HG03108 (cell line): ENCODE data around the gene MAP3K4.
A peak's percentile ranks its signal among the peaks of the same experiment; 100 is the strongest.

Source experiments
- ATAC-seq: cut with Tn5 transposase; IDR thresholded peaks from one replicate; pipeline ENCODE4 v1.9.1; 2021; ENCODE audit warnings: moderate library complexity; ENCODE audit not compliant: unreplicated experiment

MAP3K4 gene

DNA sequence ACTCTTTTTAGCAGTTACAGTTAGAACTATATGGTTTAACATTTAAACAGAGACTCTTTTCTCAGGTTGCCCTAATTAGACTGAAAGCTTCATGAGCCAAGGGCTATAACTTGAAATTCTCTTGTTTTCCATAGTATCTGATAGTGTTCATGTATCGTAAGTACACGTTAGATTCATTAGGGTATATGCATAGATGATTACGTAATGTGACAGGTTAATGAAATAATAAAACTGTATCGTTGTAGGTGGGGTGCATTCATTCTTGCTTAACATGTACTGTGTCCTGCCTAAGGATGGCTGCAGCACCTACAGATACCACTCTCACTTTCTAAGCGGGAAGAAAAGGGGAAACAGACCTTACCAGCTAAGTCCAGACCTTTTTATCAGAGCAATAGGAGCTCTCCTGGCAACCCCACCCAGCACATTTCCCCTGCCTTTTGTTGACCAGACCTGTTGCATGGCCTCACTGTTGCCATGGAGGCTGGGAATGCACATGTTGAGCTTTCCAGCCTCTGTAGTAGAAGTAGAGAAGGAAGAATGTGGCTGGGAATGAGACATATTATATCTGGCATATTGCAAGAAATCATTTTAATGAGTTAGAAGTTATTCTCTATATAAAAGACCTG, 83.0 kb downstream of the MAP3K4 start:
- no peak for ATAC-seq

DNA sequence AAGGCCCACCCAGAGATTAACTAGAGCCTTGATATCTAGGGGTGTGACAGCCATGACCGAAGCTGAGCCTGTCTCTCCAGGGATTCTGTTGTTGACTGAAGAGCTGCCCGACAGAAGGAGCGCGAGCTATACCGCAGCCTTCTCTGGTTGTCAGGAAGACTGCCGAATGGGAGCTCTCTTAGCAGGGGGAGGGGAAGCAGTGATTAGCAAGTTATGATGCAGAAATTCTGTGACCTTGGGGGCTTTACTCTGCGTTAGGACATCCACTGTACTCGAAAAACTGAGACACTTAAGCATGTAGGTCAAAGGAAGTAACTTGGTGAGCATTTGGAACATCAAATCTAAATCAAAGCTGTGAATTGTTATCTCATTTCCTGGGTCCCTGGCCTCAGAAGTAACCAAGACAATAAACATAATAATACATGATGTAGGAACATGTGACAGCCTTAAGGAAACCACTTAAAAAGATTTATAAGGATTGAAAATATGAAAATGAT, 84.7 kb downstream of the MAP3K4 start:
- no peak for ATAC-seq

DNA sequence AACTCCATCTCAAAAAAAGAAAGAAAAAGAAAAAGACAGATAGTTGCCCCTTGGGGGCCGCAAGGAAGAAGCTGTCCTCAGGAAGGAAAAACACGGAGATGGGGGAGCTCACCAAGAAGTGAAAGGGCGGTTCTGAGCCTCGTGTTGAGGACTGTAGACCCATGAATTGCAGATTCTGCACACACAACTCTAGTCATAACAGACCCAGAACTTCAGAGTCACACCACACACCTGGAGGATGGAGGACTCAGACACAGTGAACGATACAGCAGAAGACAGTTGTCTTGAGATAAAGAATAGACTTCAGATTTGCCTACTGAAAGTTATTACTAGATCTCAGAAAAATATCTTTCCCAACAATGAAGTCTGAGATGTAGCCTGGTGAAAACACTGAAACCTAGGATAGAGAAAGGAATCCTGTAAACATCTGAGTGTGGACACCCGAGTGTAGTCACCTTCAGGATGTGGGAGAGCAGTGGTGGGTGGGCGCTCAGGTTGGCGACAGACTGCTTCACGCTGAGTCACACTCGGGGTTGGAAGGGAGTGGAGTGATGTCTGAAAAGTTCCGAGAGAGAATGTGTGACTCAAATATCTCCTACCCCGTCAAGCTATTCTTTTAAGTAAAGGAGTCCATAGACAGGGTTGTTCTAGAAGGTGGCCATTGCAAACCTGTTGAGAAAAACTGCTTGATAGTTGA, 88.1 kb downstream of the MAP3K4 start:
- ATAC-seq: no peak

DNA sequence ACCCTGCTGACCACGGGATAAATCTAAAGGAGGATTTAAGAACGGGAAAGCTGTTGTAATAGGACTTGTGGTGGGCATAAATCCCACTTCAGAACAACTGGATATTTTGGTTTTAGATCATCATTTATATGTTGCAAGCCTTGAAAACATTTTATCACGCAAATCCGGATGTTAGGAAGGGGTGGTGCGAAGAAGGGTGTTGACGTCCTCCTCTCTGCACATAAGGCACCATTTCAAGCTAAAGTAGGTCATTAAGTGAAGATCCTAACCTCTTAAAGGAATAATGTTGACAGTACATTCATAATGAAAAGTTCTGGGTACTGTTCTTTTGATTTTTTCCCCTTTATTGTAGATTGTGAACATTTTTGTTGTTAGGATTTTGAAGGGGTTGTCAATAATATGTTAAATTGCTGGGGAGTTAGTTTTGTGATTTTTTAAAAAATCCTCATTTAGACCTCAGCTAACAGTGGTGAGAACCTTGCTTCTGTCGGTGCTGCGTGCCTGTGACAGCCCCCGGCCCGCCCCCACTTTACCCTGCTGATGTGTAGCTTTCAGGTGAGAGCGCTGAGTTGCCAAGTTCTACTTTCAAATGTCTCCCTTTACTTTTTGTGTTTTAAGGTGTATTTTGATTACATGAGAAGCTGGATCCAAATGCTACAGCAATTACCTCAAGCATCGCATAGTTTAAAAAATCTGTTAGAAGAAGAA, 88.8 kb downstream of the MAP3K4 start:
- ATAC-seq: no peak

DNA sequence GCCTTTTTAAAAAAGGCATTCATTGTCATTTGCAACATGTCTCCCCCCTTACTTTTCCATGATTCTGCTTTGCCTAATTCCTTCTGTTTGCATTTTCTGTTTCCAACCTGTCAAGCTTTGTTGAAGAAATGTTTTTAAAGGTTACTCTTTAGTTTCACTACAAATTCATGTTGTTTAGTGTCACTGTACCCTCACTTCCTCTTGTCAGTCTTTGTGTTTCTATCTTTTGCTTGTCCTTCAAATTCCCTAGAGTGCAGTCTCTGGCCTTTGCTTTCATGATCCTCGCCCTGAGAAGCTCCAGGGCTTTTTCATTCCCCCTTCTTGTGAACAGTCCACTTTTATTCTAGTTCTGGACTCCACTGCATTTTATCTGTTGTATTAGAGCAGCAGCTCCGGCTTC, 90.6 kb downstream of the MAP3K4 start:
- peak; percentile 62 for ATAC-seq

DNA sequence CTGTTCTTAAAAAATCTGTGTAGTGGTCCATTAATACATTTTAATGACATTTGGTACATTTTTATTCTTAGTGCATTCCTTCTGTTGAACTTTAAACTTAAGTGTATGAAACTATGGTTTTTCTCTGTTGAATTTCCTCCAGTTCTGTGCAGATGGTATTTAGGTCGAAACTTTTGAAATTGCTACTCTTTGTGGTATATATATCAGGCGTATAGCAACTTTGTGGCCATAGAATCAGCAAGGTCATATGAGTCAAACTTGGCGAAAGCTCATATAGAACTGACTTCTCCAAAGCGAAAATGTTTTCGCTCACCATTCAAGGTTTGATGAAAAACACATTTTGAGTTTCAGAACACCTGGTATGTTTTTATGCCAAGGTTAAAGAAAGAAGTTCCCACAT, 93.7 kb downstream of the MAP3K4 start:
- no peak for ATAC-seq

DNA sequence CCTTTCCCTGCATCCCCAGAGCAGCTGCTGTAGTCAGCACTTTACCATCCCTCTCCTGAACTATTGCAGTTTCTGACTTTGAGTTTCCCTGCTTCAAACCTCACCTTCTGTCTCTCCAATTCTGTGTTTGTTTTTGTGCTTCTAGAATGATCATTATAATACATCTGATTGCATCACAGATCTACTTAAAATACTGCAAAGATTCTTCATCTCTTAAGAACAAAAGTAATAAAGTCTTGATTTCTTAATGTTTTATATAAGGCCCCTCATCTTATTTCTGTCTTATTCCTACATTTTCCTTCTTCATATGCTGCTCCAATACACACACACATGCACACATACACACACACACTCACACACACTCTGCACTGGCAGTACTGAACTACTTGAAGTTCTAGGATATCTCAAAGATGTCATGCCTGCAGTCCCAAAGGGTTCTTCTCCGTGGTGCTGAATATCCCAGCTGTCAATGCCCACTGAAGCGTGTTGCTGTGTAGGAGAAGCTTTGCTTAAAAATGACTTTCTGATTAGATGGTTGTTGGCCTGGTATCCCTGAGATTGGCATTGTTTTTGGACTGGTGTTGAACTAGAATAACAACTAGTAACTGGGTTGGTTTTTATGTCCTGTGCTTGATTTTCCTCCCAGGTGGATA, 97.2 kb downstream of the MAP3K4 start:
- ATAC-seq: no peak

DNA sequence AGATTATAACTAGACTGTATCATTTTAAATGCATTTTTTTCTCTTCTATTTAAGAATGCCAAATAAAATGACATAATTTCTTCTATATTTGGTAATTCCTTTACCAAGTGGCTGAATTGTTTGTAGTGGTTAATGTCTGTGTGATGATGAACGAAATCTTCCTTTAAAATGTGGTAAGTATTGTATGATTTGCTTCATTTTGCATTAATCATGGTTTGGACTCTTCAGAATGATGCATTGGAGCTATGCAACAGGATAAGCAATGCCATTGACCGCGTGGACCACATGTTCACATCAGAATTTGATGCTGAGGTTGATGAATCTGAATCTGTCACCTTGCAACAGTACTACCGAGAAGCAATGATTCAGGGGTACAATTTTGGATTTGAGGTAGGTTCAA, 99.6 kb downstream of the MAP3K4 start:
- ATAC-seq: no peak

DNA sequence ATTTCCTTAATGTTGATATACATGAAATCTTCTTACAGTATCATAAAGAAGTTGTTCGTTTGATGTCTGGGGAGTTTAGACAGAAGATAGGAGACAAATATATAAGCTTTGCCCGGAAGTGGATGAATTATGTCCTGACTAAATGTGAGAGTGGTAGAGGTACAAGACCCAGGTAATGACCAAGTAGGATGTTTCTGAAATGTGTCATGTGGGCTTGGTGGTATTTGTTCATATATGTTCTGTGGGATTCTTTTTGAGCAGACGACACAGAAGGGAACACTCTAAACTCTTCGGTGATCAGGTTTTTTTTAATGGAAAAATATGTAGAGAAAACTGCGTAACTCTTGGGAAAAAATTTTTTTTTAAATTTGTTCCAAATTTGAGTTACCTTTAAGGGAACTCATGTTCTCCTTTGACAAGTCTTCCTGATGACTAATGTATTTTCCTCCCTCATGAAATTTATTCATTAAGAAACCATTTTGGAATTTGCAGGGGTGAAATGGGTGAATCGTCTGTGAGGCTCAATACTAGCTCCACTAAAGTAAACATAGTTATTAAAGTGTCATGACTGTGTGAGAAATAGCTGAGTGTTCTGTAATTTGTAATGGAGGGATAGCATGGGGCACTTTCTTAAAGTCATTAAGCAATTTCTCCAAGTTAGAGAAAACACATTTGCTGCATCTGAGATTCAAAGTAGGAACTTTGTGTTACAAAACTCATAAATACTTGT, 100.6 kb downstream of the MAP3K4 start:
- no peak for ATAC-seq

DNA sequence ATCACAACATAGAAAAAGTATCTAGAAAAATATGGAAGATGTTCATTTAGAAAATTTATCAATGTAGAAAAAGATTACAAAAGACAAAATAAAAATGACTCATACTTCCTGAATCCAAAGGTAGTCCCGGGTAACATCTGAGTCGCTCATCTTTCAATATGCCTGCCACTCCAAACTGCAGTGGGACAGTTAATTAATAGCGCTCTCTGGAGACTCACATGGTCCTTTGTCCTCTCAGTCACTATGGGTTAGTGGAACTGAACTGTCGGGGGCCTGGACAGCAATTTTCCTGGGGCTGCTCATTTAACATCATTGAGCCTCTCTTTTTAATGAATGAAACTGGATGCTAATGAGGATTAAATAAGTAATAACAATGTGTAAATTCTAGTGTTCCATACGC, 103.4 kb downstream of the MAP3K4 start:
- no peak for ATAC-seq

DNA sequence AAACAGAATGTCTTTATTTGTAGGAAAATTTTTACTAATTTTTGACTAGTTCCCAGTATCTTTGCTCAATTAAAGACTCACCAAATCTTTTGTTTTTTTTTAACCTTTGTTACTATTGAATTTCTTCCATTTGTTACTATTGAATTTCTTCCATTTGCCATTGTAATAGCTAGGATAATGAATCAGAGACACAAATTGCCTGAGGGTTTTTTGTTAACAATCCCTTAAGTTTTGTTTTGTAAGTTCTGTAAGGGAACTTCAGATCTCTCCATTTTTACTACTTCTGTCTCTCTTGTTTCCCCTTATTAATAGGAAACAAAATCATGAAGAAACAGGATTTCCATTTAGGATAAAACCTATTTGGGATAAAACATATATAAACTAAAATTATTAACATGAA, 104.3 kb downstream of the MAP3K4 start:
- no peak for ATAC-seq

DNA sequence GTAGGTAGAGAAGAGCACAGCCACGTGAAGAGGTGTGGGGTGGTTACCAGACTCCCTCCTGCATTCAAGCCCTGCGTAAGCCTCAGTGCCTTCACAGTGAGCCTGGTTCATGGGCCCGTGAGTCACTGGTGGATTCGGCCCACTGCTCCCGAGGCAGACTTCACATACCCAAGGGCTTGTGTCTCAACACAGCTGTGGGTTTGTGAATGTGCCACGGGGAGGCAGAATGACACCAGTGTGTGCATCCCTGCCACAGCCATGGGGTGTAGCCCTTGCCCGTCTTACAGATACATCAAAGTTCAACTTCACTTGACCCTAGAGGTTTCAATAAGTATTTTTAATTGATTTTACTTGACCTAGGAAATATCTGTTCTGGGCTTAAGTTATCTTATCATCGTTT, 108.5 kb downstream of the MAP3K4 start:
- no peak for ATAC-seq

DNA sequence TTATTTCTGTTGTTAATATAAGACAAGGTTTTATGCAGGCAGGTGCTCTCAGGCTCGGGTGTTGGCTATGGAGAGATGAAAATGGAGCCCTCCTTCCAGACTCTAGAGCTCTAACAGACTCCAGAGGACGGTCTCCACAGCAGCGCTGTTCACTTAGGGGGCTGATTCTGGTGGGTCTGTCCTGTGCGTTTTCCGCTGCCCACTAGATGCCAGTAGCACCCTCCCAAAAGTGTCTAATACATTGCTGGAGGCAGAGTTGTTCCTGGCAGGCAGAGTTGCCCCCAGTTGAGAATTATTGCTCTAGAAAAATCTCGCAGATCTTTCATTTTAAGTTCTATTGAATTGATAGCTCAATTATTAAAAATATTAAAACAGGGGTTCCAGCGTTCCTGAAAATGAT, 109.9 kb downstream of the MAP3K4 start:
- no peak for ATAC-seq

DNA sequence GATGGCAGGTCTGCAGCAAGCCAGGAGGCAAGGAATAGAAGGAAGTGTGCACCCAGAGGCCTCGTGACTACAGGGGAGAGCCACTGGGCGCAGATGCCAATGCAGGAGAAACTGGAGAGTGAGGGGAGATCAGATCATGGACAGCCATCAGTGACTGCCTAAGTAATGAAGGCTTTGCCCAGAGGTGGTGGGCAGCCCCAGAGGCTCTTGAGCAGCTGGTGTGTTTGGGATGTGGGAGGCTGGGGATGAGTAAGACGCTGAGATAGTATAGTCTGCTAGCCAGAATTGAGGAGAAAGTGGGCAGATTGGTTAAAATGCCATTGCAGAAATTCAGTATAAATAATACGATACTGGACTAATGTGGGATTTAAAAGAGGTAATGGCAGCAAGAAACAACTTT, 111.9 kb downstream of the MAP3K4 start:
- no peak for ATAC-seq

DNA sequence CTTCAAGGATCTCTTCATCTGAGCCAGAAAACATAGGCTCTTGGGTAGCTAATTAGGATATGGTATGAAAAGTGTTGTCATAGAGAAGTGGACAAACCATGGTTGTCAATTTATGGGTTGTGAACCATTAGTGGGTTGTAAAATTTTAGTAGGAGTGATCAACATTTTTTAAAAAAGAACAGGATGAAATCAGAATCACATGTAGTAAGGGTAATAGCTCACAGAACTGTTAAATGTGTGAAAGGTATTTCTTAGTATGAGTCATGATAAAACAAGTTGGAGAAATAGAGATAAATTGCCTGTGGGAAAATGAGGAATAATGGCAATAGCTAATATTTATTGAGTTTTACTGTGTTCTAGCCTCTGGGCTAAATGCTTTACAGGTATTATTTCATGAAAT, 113.4 kb downstream of the MAP3K4 start:
- no peak for ATAC-seq

DNA sequence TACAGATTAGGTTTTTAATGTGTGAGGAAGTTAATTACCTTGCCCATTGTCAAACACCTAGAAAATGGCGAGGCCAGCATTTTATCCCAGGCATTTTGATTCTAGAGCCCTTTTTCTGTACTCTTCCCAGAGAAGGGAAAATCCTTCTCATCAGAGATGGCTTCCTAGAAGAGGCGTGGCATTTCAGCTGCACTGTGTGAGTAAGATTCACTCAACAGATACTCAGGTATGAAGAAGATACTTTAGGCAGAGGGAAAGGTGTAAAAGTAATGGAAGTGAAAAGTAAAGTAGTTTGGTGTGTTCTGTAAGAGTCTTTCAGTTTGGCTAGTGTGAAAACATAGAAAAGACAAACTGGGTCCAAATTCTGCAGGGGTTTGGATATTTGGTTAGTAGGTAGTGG, 113.8 kb downstream of the MAP3K4 start:
- no peak for ATAC-seq

DNA sequence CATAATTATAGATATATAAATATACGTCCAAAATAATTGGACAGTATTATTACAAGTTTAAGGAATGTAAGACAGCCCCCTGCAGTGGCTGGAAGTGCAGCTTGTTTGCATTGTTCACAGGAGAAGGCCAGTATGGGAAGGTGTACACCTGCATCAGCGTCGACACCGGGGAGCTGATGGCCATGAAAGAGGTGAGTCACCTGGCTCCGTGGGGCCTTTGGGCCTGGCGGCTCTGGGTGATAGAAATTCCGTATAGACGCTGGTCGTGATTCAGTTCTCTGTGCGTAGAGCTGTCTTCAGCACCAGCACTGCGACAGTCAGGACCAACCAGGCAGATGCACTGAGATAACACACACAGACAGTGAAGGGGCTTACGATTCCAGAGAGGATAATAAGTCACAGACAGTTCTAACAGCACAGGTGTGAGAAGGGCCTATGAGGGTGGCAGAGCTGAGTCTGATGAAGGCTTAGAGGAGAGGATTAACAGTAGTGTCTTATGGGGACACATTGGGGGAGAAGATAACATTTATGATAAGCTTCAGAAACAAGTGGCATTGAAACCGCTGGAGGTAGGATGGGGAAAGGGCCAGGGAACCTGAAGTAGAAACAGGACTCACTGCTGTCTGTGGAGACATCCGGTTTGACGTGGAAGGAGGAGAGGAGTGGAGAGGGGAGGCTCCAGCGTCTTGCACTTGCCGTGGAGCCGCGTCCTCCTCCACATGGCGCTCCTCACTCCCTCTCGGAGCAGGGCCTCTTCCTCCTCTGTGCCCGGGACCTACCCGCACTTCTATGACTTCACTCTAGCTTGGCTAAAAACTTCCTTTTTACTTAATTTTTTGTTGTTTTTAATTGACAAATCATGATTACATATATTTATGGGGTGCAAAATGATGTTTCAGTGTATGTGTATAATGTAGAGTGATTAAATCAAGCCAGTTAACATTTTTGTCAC, 116.5 kb downstream of the MAP3K4 start:
- no peak for ATAC-seq

DNA sequence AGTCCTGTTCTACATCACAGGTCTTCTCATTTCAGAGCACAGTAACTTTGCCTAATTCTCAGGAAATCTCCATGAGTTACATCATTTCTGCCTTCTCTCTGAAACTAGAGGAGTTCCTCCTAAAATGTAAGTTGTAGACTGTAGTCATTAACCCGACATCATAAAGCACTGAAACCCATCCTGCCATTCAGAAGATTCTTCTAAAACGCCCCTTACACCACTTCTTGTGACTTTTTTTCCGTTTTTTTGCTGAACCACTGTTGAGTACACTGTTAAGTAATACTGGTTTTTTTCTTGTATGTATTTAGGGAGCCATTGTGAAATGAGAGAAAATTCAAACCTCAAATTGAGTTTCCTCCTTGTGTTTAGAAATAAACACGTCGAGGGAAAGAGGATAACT, 117.3 kb downstream of the MAP3K4 start:
- ATAC-seq: no peak

DNA sequence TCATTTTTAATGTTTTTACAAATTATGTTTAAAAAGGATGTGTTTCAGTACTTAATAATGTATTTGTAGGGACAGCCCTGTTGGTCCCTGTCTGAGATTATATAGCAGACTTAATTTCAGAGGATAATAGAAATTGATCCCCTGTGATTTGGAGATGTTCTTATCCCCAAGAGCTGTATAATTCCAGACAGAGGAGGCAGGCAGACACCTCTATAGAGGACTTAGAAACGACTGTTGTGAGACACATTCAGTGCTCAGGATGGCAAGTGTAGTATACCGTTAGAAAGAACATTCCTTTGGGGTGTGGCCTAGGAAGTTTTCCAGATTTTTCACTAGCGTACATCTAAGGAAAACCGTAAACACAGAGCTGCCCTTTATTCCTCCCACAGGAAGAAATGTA, 117.8 kb downstream of the MAP3K4 start:
- no peak for ATAC-seq
